BLaER1 treated with 17β-estradiol and CSF1 and Interleukin-3, amounts not matched to agents 10 nM and 100 nM (cell line): ENCODE measurements around the gene MYOZ3.

Source experiments
- H3K27ac ChIP-seq, 11 experiments: shearing (Covaris generic); formaldehyde crosslinking; 2 replicates each; pipeline ENCODE4 v1.8.1; 2022
- H3K27me3 ChIP-seq, 11 experiments: shearing (Covaris generic); formaldehyde crosslinking; 2 replicates each; pipeline ENCODE4 v1.8.1; 2022
- H3K36me3 ChIP-seq, 11 experiments: shearing (Covaris generic); formaldehyde crosslinking; 2 replicates each; pipeline ENCODE4 v1.8.1; 2022
- H3K4me1 ChIP-seq, 10 experiments: shearing (Covaris generic); formaldehyde crosslinking; 2 replicates each; pipeline ENCODE4 v1.8.1; 2022
- H3K4me2 ChIP-seq, 11 experiments: shearing (Covaris generic); formaldehyde crosslinking; 2 replicates each; pipeline ENCODE4 v1.8.1; 2022
- H3K4me3 ChIP-seq, 10 experiments: shearing (Covaris generic); formaldehyde crosslinking; 2 replicates each; pipeline ENCODE4 v1.8.1; 2022
- H3K9ac ChIP-seq, 11 experiments: shearing (Covaris generic); formaldehyde crosslinking; 2 replicates each; pipeline ENCODE4 v1.8.1; 2022
- H3K9me3 ChIP-seq, 11 experiments: shearing (Covaris generic); formaldehyde crosslinking; replicated peaks in 1 of 11; 2 replicates each; pipeline ENCODE4 v1.8.1; 2022
- H4K20me1 ChIP-seq, 11 experiments: shearing (Covaris generic); formaldehyde crosslinking; 2 replicates each; pipeline ENCODE4 v1.8.1; 2022
- Cebpa-rat ChIP-seq, 11 experiments: shearing (Covaris generic); IDR thresholded peaks; 2 replicates each; pipeline ENCODE4 v1.8.1; 2022

The MYOZ3 gene

DNA sequence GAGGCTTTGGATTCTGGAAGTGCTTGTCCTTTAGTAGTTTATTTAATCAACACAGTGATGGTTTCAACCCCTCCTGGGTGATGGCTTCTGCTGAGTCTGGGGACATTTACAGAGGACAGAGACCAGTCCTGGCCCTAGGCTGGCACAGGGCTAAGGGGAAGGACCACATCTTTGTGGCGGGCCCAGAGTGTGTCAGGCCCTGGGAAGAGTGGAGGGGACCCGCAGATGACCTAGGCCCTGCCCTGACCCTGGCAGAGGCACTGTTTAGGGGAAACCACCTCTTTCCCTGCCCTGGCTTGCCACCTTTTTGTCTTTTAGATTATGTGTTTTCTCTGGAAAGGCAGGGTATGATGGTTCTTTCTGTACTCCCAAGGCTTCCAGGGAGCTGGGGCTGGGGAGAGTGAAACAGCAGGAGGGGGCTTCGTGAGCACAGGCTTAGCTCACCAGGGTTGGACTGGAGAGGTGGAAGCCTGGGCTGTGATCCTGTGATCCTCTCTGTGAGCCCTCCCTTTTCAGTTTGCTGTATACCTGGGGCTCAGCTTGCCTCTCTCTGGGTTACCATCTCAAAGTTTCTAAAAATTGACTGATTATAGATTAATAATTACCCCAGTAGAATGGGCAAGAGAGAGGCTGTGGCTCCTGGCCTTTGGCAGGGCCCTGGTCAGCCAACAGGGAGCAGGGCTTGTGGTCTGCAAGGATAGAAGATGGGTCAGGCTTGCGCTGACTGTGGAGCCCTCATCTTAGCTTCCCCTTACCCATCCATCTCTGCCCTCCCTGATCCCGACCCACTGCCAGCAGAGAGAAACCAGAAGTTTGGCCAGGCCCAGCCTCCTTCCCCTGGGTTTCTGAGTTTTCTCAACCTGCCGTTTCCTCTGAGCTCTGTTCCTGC lies 22.3 kb upstream of the MYOZ3 start:
- peak overlapping the region in 4 of 11 experiments; percentile 1 to 34 (median 22); a peak in 4 of 22 replicates for H3K9ac ChIP-seq
- H3K27me3 ChIP-seq, result no peaks in the 10 kb centered on the region
- no peaks in the 10 kb centered on the region for H3K9me3 ChIP-seq
- H3K4me2 ChIP-seq, result peak overlapping the region; percentile 3 to 94 (median 79); a peak in 18 of 22 replicates
- no peak overlapping the region for H3K4me3 ChIP-seq
- peaks cover 0 to 11% (median 0%) of the 10 kb centered on the region in 11 experiments; a peak in 3 of 22 replicates for H4K20me1 ChIP-seq
- peak overlapping the region in 7 of 11 experiments; percentile 1 to 47 (median 28); a peak in 9 of 22 replicates for H3K27ac ChIP-seq
- H3K4me1 ChIP-seq, result peaks cover 23 to 87% (median 67%) of the 10 kb centered on the region in 10 experiments
- no peak for TF ChIP-seq Cebpa-rat (IDR thresholded peaks at IDR 0.05)
- H3K36me3 ChIP-seq, result no peaks in the 10 kb centered on the region; a peak in 1 of 22 replicates

DNA sequence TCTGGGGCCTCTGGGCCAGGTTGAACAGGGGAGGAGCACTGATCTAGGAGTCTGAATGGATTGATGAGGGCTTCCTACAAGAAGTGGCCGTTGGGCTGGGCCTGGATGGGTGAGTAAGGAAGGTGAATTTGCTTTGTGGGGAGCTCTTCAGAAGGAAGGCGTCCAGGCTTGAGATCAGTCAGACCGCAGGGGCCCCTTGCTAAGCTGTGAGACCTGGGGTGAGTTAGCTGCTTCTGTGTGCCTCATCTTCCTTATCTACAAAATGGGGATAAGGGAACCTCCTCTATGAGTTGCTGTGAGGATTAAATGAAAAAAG lies 21.7 kb upstream of the MYOZ3 start:
- Histone ChIP-seq H3K27ac (peak overlapping the region in 2 of 11 experiments; percentile 39 to 41; a peak in 1 of 22 replicates), H3K4me2 (peak overlapping the region; percentile 3 to 94 (median 79); a peak in 18 of 22 replicates)

DNA sequence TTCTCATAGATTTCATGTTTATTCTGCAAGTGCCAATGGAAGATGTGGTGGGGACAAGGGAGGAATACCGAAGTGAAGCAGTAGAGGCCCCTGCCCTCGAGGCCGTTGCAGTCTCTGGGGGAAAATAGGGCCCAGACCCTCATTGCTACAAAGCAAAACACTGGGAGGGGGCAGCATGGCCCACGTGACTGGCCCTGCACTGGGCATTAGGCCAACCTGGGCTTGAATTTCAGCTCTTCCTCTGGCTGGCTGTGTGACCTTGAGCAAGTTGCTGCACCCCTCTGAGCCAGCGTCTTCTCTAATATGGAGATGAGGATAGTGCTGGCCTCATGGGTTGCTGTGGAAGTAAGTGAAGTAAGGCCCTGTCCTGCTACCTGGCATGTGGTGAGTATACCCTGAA lies 21.3 kb upstream of the MYOZ3 start:
- Histone ChIP-seq H3K36me3 (no peaks in the 10 kb centered on the region; a peak in 1 of 22 replicates), H3K4me1 (peaks cover 23 to 88% (median 68%) of the 10 kb centered on the region in 10 experiments), H3K4me2 (peak overlapping the region; percentile 4 to 94 (median 79); a peak in 17 of 22 replicates), H3K27ac (no peak overlapping the region), H3K27me3 (no peaks in the 10 kb centered on the region), H4K20me1 (peaks cover 0 to 11% (median 0%) of the 10 kb centered on the region in 11 experiments; a peak in 3 of 22 replicates), H3K9me3 (no peaks in the 10 kb centered on the region), H3K9ac (no peak overlapping the region; a peak in 2 of 22 replicates), H3K4me3 (no peak overlapping the region)
- TF ChIP-seq Cebpa-rat (IDR thresholded peaks at IDR 0.05), result no peak

More for the DNA sequence above, 21.7 kb upstream of the MYOZ3 start:
- Histone ChIP-seq H3K4me1 (peaks cover 23 to 87% (median 67%) of the 10 kb centered on the region in 10 experiments), H3K4me3 (no peak overlapping the region), H4K20me1 (peaks cover 0 to 11% (median 0%) of the 10 kb centered on the region in 11 experiments; a peak in 3 of 22 replicates), H3K9me3 (no peaks in the 10 kb centered on the region), H3K36me3 (no peaks in the 10 kb centered on the region; a peak in 1 of 22 replicates), H3K27me3 (no peaks in the 10 kb centered on the region), H3K9ac (no peak overlapping the region; a peak in 2 of 22 replicates)
- no peak for TF ChIP-seq Cebpa-rat (IDR thresholded peaks at IDR 0.05)

DNA sequence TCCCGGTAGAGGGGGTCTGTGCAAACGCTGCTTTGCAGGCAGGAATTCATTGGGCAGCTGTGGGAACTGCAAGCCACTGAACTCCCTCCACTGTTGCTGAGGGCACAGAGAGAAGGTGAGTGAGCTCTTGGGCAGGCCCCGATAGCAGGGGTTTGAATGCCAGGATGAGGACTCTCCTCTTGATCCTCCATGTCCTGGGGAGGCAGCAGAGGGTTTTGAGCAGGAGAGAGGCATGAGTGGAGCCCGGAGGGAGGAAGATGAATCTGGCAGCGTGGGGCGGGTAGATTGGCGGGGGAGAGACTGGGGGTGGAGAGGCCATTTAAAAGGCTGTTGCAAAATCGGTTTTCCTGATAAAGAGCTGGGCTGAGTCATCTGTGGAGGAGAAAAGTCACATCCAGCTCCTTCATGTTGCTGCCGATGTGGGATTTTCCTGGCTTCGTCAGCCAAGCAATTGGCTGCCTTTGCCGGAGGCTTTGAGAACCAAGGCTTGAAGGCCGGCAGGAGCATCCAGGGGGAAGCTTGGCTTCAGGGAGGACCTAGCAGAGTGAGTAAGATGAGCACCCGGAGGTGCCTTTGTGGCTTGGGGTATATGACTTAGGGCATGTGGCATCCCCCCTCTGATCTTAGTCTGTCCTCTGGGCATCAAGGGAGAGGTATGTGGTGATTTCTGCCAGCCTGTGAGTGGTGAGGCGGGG lies 20.6 kb upstream of the MYOZ3 start, which contains the start of gene SYNPO:
SYNPO (plus strand) TSS at position 350 of the 695 bp plus-strand sequence. CDS start 7,616 bp downstream, outside the sequence.
- Histone ChIP-seq H3K9ac (peak within 1 kb of the TSS in 6 of 11 experiments; percentile 2 to 58 (median 27); a peak in 8 of 22 replicates), H3K27me3 (no peaks in the 10 kb centered on the region), H3K9me3 (no peaks in the 10 kb centered on the region), H3K36me3 (no peaks in the 10 kb centered on the region; a peak in 1 of 22 replicates), H4K20me1 (peaks cover 0 to 11% (median 0%) of the 10 kb centered on the region in 11 experiments; a peak in 3 of 22 replicates), H3K4me3 (peak within 1 kb of the TSS in 4 of 10 experiments; percentile 20 to 28 (median 23); a peak in 4 of 20 replicates), H3K27ac (peak within 1 kb of the TSS in 7 of 11 experiments; percentile 14 to 50 (median 39); a peak in 12 of 22 replicates), H3K4me1 (peaks cover 23 to 87% (median 69%) of the 10 kb centered on the region in 10 experiments), H3K4me2 (peak within 1 kb of the TSS; percentile 34 to 94 (median 79))
- no peak for TF ChIP-seq Cebpa-rat (IDR thresholded peaks at IDR 0.05)

DNA sequence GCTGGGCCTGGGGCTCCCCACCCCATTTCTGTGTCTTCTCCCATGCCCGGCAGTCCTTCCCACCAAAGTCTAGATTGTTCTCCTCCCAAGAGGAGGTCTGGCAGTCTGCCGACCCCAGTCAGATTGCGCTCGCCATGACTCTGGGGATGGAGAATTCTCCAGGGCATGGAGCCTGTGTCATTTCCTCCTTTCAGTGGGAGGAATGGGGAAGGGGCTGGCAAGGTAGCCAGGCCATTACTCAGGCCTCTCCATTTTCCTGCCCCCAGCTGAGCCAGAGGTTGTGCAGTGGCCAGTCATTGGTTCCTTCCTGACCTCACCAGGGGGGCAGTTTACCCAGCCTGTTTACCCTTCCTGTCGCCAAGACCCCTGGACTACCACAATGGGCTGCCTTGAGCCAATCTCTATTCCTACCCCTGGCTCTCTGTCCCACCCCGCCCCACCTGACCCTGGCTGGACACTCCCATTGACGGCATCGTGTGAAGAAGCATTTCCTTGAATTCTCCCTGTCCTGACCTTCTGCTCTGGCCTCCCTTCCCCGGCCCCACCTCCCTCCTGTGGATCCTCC lies 20.0 kb upstream of the MYOZ3 start:
- H3K4me3 ChIP-seq, result peak overlapping the region in 4 of 10 experiments; percentile 20 to 28 (median 23); a peak in 4 of 20 replicates
- H4K20me1 ChIP-seq, result peaks cover 0 to 11% (median 0%) of the 10 kb centered on the region in 11 experiments; a peak in 3 of 22 replicates
- H3K4me1 ChIP-seq, result peaks cover 23 to 87% (median 69%) of the 10 kb centered on the region in 10 experiments
- H3K27ac ChIP-seq, result peak overlapping the region in 7 of 11 experiments; percentile 14 to 50 (median 39); a peak in 12 of 22 replicates
- peak overlapping the region in 5 of 11 experiments; percentile 2 to 58 (median 29); a peak in 6 of 22 replicates for H3K9ac ChIP-seq
- peak overlapping the region; percentile 34 to 94 (median 79) for H3K4me2 ChIP-seq
- peaks cover 0 to under 1% (median 0%) of the 10 kb centered on the region in 11 experiments; a peak in 2 of 22 replicates for H3K36me3 ChIP-seq
- H3K9me3 ChIP-seq, result no peaks in the 10 kb centered on the region
- TF ChIP-seq Cebpa-rat (IDR thresholded peaks at IDR 0.05), result no peak
- no peaks in the 10 kb centered on the region for H3K27me3 ChIP-seq

DNA sequence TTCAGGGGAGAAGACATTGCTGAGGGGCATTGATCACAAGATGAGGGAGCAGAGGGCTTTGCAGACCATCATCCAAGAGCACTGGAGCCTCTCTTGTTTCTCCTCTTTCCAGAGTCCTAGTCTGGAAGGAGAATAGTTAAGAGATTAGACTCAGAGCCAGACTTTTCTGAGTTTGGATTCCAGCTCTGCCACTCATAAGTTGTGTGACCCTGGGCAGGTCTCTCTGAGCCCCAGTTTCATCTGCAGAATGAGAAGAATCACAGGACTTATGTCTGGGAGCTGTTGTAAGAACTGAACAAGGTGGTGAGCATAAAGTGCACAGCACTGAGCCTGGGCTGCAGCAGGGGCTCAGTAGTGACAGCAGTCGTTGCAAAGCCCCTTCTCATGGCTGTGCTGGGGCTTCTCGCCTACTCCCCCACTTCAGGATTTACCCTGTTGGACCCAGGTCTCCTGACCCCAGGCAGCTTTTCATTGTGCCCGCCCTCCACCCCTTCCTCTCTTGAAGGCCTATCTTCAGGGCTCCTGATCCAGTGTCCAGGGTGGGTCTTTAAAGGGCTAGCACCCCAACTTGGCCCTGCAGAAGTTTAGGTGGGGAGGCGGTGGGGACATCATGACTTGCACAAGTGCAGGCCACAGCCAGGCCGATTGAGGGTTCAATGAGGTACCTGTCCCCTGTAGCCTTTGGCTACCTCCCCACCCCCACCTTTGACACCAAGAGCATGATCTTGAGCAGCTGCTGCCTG lies 19.1 kb upstream of the MYOZ3 start:
- H3K9me3 ChIP-seq, result no peaks in the 10 kb centered on the region
- peaks cover 0 to 11% (median 0%) of the 10 kb centered on the region in 11 experiments; a peak in 3 of 22 replicates for H4K20me1 ChIP-seq

DNA sequence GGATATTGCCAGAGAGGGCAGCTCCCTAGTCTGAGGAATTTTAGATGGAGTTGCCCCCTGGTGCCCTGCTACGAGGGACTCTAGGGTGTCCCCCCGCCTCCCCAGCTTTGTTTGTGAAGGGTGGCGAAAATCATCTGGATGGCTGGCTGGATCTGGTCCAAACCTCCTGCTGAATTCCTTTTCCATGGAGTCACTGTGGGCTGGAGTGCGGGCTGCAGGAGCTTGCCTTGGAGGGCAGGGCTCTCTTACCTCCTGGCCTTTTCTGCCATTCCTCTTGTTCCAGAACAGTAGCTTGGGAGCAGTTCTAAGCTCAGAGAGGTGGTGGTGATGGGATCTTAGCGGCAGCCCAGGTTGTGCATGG lies 18.5 kb upstream of the MYOZ3 start:
- Histone ChIP-seq H3K9me3 (no peaks in the 10 kb centered on the region), H3K4me1 (peaks cover 19 to 73% (median 56%) of the 10 kb centered on the region in 10 experiments), H3K27me3 (no peaks in the 10 kb centered on the region), H3K4me3 (no peak overlapping the region), H3K4me2 (0 out of 22 replicates have a peak overlapping the region, but pooled peaks of 2 of the 11 experiments have one; percentile 11 to 25), H3K27ac (no peak overlapping the region), H3K36me3 (peaks cover 0 to 10% (median 0%) of the 10 kb centered on the region in 11 experiments; a peak in 5 of 22 replicates), H3K9ac (no peak overlapping the region; a peak in 1 of 22 replicates), H4K20me1 (peaks cover 0 to 6% (median 0%) of the 10 kb centered on the region in 11 experiments; a peak in 3 of 22 replicates)
- no peak for TF ChIP-seq Cebpa-rat (IDR thresholded peaks at IDR 0.05)

More for the DNA sequence above, 19.1 kb upstream of the MYOZ3 start:
- Histone ChIP-seq H3K36me3 (peaks cover 0 to 6% (median 0%) of the 10 kb centered on the region in 11 experiments; a peak in 2 of 22 replicates), H3K4me1 (peaks cover 23 to 79% (median 61%) of the 10 kb centered on the region in 10 experiments), H3K9ac (no peak overlapping the region; a peak in 1 of 22 replicates), H3K4me2 (peak overlapping the region in 9 of 11 experiments; percentile 68 to 94 (median 80); a peak in 5 of 22 replicates), H3K4me3 (no peak overlapping the region), H3K27ac (no peak overlapping the region), H3K27me3 (no peaks in the 10 kb centered on the region)
- no peak for TF ChIP-seq Cebpa-rat (IDR thresholded peaks at IDR 0.05)
